Muscle layer of duodenum (tissue), 2 donors: Measurements from ENCODE around the gene CCR3.

ENCODE experiments used
- H3K27ac ChIP-seq: one replicate; pipeline ENCODE4 v1.7.0; 2013; ENCODE audit warnings: mild to moderate bottlenecking, low read length
- H3K27me3 ChIP-seq: one replicate; pipeline ENCODE4 v1.7.0; 2013; ENCODE audit warnings: low read depth, mild to moderate bottlenecking, control low read depth, low read length
- H3K36me3 ChIP-seq, 2 donors: one replicate each; pipeline ENCODE4 v1.7.0; 2013; ENCODE audit warnings: low read length in 2 of 2, control low read depth in 1 of 2, mild to moderate bottlenecking in 1 of 2; ENCODE audit not compliant: insufficient read depth in 2 of 2, control insufficient read depth in 1 of 2
- H3K4me1 ChIP-seq, 2 donors: one replicate each; pipeline ENCODE4 v1.7.0; 2013; ENCODE audit warnings: low read length in 2 of 2, mild to moderate bottlenecking in 2 of 2, control low read depth in 1 of 2, moderate library complexity in 1 of 2; ENCODE audit not compliant: insufficient read depth in 2 of 2, control insufficient read depth in 1 of 2
- H3K4me3 ChIP-seq, 2 donors: one replicate each; pipeline ENCODE4 v1.7.0; 2013; ENCODE audit warnings: low read length in 2 of 2, low read depth in 1 of 2, mild to moderate bottlenecking in 1 of 2
- H3K9me3 ChIP-seq, 2 donors: one replicate each; pipeline ENCODE4 v1.7.0; 2013; ENCODE audit warnings: low read length in 2 of 2, control low read depth in 1 of 2, mild to moderate bottlenecking in 1 of 2; ENCODE audit not compliant: control insufficient read depth in 1 of 2
- donor health status: healthy.

CCR3 gene

DNA sequence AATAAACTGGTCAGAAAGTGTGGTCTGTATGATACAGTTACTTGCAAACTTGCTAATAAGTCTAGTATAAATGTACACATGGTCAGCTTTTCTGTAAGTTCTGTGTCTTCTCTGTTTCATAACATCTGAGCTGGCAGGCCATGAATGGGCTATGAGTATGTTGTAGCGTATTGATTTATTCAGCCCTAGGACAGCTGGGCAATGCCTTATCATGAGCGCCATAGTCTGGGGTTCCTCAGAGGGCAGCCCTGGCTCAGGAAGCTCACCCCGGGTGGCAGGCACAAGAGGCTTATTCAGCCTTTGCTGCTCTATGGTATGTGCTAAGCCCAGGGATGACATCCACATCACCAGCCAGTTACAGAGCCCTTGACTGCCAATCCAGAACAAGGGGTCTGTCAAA lies 61.0 kb downstream of the CCR3 start:
- H3K4me1 ChIP-seq: no peaks in the 10 kb centered on the region
- no peak overlapping the region for H3K27ac ChIP-seq
- no peak overlapping the region for H3K4me3 ChIP-seq
- no peaks in the 10 kb centered on the region for H3K27me3 ChIP-seq
- no peaks in the 10 kb centered on the region for H3K36me3 ChIP-seq
- H3K9me3 ChIP-seq: no peaks in the 10 kb centered on the region

DNA sequence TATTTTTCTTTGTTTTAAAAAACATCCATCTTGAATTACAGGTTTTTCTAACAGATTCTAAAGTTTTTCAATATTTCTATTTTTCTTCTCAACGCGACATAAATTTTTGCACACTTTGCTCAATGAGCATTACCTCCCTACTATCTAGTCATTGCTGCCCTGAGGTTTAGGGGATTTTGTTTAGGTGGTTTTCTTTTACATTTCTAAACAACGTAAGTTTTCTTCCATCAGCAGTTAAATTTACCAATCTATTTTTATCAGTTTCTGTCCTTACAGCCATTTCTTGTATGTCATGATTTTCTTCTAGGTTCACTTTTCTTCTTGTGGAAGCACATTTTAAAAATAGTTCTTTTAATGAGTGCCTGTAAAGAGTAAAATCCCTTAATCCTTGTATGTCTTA lies 62.5 kb downstream of the CCR3 start:
- Histone ChIP-seq H3K27me3 (no peaks in the 10 kb centered on the region), H3K4me3 (no peak overlapping the region), H3K36me3 (no peaks in the 10 kb centered on the region), H3K9me3 (no peaks in the 10 kb centered on the region), H3K4me1 (no peaks in the 10 kb centered on the region), H3K27ac (no peak overlapping the region)

DNA sequence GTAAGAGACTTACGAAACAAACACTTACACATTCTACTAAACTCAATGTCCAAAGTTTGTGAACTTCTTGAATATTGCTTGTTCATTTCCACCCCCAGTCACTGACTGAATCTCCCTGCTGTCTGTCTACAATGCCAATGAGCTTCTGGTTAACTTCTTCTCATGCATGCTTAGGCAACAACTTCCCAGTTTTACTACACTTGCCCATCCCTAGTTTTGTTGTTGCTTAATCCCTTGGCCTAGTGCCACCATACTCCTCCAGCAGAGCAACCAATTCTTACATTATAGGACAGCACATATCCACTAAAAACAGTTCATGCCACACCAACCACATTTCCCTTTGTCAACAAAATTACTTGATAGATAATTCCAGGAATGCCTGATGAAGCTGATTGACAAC lies 70.7 kb downstream of the CCR3 start:
- H3K9me3 ChIP-seq: no peaks in the 10 kb centered on the region
- no peaks in the 10 kb centered on the region for H3K36me3 ChIP-seq
- no peaks in the 10 kb centered on the region for H3K27me3 ChIP-seq
- H3K27ac ChIP-seq: no peak overlapping the region
- H3K4me1 ChIP-seq: no peaks in the 10 kb centered on the region
- H3K4me3 ChIP-seq: no peak overlapping the region

DNA sequence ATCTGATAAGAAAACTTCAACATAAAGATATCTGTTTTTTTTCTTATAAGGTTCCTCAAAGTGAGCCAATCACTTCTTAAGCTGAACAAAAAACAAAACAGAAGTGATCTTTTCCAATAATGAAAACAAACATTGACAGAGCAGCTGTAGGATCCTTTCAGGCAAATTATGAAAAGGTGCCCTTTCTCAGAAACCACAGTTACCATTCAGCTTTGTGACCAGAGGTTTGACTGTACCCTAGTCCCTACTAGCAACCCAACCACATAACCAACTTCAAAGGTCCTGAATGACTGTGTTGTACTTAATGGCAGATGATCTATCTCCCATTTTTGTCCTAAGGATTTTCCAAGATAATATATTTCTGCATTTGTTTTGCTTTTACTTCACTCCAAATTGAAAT lies 72.3 kb downstream of the CCR3 start:
- H3K27me3 ChIP-seq: no peaks in the 10 kb centered on the region
- no peak overlapping the region for H3K4me3 ChIP-seq
- no peaks in the 10 kb centered on the region for H3K36me3 ChIP-seq
- H3K9me3 ChIP-seq: no peaks in the 10 kb centered on the region
- no peaks in the 10 kb centered on the region for H3K4me1 ChIP-seq
- no peak overlapping the region for H3K27ac ChIP-seq

DNA sequence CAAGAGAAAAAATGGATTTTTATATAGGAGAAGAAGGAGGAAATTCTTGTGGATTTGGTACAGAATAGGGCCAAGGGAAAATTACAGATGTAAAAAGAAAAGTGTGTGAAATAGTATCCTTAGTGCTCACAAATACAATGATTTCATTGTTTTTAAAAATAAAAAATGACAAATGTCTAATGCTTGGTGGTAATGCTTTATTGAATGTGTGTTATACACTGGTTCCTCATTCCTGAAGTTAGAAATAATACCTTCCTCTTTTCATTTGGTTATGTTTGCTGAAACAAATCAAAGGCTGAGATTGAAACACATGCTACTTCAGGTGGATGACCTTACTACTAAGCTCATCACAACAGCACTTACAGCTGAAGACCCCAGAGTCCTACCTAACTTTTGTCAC lies 73.9 kb downstream of the CCR3 start:
- Histone ChIP-seq H3K4me1 (no peaks in the 10 kb centered on the region), H3K36me3 (no peaks in the 10 kb centered on the region), H3K27ac (no peak overlapping the region), H3K9me3 (no peaks in the 10 kb centered on the region), H3K4me3 (no peak overlapping the region), H3K27me3 (no peaks in the 10 kb centered on the region)
